NT2/D1 (cell line): ENCODE results near the gene CELA3B.
A peak's percentile ranks its signal among the peaks of the same experiment; 100 is the strongest.
"Not testable (repeated sequence)": the region's sequence is repeated elsewhere in the genome, so short reads cannot be mapped to it uniquely, and the experiment has no call there.

ENCODE experiments used
- DNase-seq: peaks from one replicate; pipeline ENCODE4 v3.0.0-alpha.2; 2011; ENCODE audit warnings: low read depth, low spot score
- H3K27me3 ChIP-seq: 2 replicates; pipeline ENCODE4 v1.6.0; 2011; ENCODE audit warnings: mild to moderate bottlenecking; ENCODE audit not compliant: insufficient read length, insufficient read depth
- H3K36me3 ChIP-seq: 2 replicates; pipeline ENCODE4 v1.6.1; 2011; ENCODE audit warnings: mild to moderate bottlenecking, low read length, mixed read lengths; ENCODE audit not compliant: insufficient read depth, insufficient read length
- H3K4me1 ChIP-seq: 2 replicates; pipeline ENCODE4 v1.5.1; 2011; ENCODE audit not compliant: insufficient read depth, insufficient read length
- H3K4me3 ChIP-seq: 2 replicates; pipeline ENCODE4 v1.5.1; 2011; ENCODE audit warnings: low read depth; ENCODE audit not compliant: insufficient read length
- H3K9ac ChIP-seq: 2 replicates; pipeline ENCODE4 v1.6.0; 2011; ENCODE audit warnings: low read depth; ENCODE audit not compliant: insufficient read length
- H3K9me3 ChIP-seq: 2 replicates; pipeline ENCODE4 v1.5.1; 2011; ENCODE audit warnings: mild to moderate bottlenecking, low read length; ENCODE audit not compliant: insufficient read depth
- SUZ12 ChIP-seq: IDR thresholded peaks from 2 replicates; pipeline ENCODE4 v1.6.1; 2011; ENCODE audit not compliant: insufficient read length, insufficient read depth; ENCODE audit errors: extremely low read depth
- YY1 ChIP-seq: IDR thresholded peaks from 2 replicates; pipeline ENCODE4 v1.6.1; 2011; ENCODE audit not compliant: insufficient read length, insufficient read depth
- ZNF274 ChIP-seq: IDR thresholded peaks from 2 replicates; pipeline ENCODE4 v1.6.1; 2011; ENCODE audit warnings: mild to moderate bottlenecking, low read depth, low read length

The CELA3B gene, protein sequence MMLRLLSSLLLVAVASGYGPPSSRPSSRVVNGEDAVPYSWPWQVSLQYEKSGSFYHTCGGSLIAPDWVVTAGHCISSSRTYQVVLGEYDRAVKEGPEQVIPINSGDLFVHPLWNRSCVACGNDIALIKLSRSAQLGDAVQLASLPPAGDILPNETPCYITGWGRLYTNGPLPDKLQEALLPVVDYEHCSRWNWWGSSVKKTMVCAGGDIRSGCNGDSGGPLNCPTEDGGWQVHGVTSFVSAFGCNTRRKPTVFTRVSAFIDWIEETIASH

DNA sequence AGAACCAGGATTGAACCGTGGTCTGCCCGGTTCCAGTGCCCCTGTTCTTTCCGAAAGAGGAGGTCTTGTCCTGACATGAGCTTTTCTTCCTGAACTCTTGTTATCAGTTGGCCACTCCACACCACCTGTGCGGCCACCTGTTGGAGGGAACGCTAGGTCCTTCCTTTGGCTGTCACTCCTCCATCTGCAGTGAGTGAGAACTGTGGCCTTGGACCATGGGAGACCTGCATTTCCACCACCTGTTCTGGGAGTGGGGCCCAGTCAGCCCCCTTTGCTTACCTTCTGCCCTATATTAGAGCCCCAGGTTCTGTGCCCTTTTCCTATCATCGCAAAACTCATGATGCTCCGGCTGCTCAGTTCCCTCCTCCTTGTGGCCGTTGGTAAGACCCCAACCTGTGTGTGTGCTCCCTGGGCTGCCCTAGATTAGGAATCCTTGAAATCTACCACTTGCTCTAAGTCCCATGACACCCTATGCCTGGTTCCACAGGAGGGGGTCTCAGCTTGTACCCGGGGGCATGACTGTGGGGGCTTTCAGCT is at the start of gene CELA3B:
TSS of gene CELA3B (plus strand) at position 320 of the 537 bp plus-strand sequence. CDS start at position 338, 18 bp downstream.
- not testable (repeated sequence) for H3K36me3 ChIP-seq, DNase-seq, H3K4me1 ChIP-seq, H3K4me3 ChIP-seq, H3K9me3 ChIP-seq, H3K27me3 ChIP-seq, H3K9ac ChIP-seq

DNA sequence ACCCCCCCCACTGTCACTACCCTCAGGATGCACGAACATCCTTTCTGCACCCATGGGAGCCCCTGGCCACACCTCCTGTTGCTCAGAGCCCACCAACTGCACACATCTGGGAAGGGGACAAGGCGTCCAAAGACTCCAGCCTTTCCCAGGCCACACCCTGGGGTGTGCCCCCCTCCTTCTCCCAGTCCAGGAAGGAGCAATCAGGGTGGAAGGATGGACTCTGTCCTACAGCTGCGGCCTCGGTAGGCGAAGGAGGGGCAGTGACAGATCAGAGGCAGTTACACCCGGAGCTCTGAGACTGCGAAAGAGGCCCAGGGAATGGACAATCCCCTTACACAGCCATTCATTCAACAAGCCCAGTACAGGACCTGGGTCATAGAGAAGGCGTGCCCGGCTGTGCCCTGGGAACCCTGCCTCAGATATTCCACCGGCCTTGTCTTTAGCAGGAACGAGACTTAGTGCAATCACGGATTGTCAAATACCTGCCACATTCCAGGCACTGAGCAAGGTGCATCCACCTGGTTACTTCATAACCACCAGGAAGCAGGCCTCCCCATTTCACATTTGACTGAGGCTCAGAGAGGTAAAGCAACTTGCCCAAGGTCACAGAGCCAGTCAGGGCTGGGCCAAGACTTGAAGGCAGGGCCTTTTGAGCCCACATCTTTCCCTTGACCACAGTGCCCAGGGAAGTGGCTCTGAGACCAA is 49.1 kb upstream of the CELA3B start:
- Histone ChIP-seq H3K9ac (no peak overlapping the region), H3K27me3 (no peaks in the 10 kb centered on the region), H3K9me3 (peaks cover 4% of the 10 kb centered on the region; the same call in 1 of the 2 replicates), H3K4me3 (no peak overlapping the region), H3K36me3 (peaks cover 55% of the 10 kb centered on the region), H3K4me1 (peaks cover 27% of the 10 kb centered on the region)
- TF ChIP-seq YY1 (no peak), SUZ12 (no peak), ZNF274 (no peak)
- DNase-seq = no peak

DNA sequence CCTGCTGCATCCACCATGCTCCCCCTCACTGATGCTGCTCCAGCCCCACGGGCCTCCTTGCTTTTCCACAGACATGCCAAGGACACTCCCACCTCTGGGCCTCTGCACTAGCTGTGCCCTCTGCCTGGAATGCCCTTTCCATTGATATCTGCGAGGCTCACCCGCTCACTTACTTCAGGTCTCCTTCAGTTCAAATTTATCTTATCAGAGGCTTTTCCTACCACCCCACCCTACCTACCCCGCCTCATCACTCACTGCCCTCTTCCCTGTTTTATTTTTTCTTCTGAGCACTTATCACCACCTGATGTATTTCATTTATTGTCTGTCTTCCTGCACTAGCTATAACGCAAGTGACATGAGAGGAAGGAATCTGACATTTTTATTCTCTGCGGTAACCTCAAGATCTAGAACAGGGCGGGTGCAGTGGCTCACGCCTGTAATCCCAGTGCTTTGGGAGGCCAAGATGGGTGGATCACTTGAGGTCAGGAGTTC is 46.7 kb upstream of the CELA3B start:
- Histone ChIP-seq H3K9ac (no peak overlapping the region), H3K9me3 (peaks cover 4% of the 10 kb centered on the region; the same call in 1 of the 2 replicates), H3K36me3 (peaks cover 50% of the 10 kb centered on the region), H3K27me3 (no peaks in the 10 kb centered on the region), H3K4me3 (no peak overlapping the region), H3K4me1 (peaks cover 31% of the 10 kb centered on the region)
- TF ChIP-seq SUZ12 = no peak
- TF ChIP-seq YY1 = no peak
- no peak for DNase-seq

DNA sequence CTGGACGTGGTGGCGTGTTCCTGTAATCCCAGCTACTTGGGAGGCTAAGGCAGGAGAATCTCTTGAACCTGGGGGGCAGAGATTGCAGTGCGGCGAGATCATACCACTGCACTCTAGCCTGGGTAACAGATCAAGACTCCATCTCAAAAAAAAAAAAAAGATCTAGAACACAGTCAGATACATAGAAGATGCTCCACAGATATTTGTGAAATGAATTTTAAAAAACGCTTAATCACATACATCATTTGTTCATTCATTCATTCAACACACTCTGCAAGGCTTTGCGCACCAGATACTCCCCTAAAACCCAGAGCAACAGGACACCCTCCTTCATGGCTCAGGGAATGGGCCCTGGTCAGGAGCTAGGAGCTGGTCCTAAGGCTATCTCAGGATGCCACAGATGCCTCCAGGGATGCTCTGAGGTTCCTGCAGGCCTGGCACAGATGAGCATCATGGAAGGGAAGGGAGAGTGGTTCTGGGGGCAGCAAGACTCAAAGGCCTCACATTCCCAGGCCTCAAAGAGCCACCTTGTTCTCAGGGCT is 46.1 kb upstream of the CELA3B start:
- no peak overlapping the region for H3K9ac ChIP-seq
- no peak for DNase-seq
- H3K36me3 ChIP-seq = peaks cover 52% of the 10 kb centered on the region
- H3K4me1 ChIP-seq = peaks cover 37% of the 10 kb centered on the region
- H3K4me3 ChIP-seq = no peak overlapping the region
- TF ChIP-seq ZNF274 (no peak), YY1 (no peak), SUZ12 (no peak)
- no peaks in the 10 kb centered on the region for H3K27me3 ChIP-seq
- peaks cover 4% of the 10 kb centered on the region; the same call in 1 of the 2 replicates for H3K9me3 ChIP-seq

DNA sequence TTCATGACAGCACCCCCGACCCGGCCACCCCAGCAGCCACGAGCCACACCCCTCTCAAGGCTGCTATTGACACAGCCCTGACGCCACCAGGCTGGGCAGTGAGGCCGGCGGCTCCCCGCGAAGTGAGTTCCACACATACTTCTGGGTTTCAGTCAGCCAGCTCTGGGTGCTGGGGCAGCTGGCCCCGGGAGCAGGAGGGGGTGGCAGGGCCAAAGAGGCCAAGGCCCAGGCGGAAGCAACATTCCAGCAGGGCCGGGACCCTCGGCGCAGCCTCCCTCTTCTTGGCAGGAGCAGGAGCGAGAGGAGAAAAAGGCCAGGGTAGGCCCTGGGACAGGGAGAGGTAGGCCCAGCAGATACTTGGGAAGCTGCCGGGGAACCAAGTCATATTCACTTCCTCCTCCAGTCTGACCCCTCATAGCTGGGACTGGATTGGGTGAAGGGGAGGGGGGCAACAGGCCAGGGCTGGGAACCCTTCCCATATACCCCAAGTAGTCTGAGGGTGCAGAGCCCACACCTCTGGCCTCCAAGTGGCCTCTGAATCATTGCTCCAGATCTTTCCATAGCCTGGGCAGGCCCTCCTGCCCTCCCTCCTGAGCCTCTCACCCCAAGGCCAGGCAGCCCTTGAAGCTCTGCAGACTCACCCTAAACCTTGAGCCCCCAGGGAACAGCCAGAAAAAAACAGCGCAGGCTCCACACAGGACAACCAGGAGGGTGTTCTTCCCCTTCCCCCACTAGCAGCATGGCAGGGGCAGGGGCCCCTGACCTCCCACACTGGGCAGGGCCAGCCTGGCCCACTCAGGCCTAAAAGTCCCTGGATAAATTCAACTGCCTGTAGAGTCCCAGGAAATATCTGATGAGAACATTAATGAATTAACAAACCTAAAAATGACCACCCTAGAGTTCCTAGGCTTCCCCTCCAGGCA is 45.4 kb upstream of the CELA3B start:
- H3K27me3 ChIP-seq = no peaks in the 10 kb centered on the region
- H3K9me3 ChIP-seq = peaks cover 4% of the 10 kb centered on the region; the same call in 1 of the 2 replicates
- peak overlapping the region; percentile 61 for H3K9ac ChIP-seq
- TF ChIP-seq ZNF274 (no peak), SUZ12 (no peak), YY1 (no peak)
- H3K36me3 ChIP-seq = peaks cover 53% of the 10 kb centered on the region
- H3K4me3 ChIP-seq = no peak overlapping the region
- peaks cover 37% of the 10 kb centered on the region for H3K4me1 ChIP-seq
- DNase-seq = no peak

DNA sequence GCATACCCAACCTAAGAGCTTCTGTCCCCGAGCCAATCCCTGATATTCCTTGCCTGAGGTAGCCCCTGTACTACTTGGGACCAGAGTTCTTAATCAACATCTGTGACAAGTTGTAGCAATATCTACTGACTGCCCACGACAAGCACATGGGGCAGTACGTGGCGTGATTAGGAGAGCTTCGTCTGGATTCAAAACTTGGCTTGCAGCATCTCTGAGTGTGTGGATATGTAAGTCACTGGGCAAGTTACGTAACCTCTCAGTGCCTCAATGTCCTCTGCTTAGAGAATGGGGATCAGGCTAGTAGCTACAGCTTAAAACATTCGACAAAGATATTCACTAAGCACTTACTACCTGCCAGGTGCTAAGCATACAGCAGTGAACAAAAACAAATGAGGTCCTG is 44.7 kb upstream of the CELA3B start:
- H3K9ac ChIP-seq = no peak overlapping the region
- H3K4me1 ChIP-seq = peaks cover 34% of the 10 kb centered on the region
- no peak overlapping the region for H3K4me3 ChIP-seq
- peaks cover 4% of the 10 kb centered on the region; the same call in 1 of the 2 replicates for H3K9me3 ChIP-seq
- DNase-seq = no peak
- H3K36me3 ChIP-seq = peaks cover 52% of the 10 kb centered on the region
- no peaks in the 10 kb centered on the region for H3K27me3 ChIP-seq
- TF ChIP-seq ZNF274 (no peak), SUZ12 (no peak), YY1 (no peak)
